ENCODE results near the gene ARFRP1. TPM values are rescaled to one million over a fixed set of nuclear protein-coding genes. Genes with fewer than 3 reads are reported as not detected.

ARFRP1 gene
- polyA plus RNA-seq, 1 donor, result 27.0 TPM

GRCh38 chr20:63744574-63745423 is 37.0 kb upstream of the ARFRP1 start:
- DNase-seq, result no peak

- no peak for DNase-seq
Measured at GRCh38 chr20:63744158-63744557, 36.4 kb upstream of the ARFRP1 start.

- no peak for DNase-seq
Measured at GRCh38 chr20:63743210-63743970, 35.6 kb upstream of the ARFRP1 start.

- DNase-seq, result no peak
Measured at GRCh38 chr20:63742381-63743024, 34.7 kb upstream of the ARFRP1 start.

GRCh38 chr20:63741676-63742380 is 34.1 kb upstream of the ARFRP1 start:
- DNase-seq, result no peak

GRCh38 chr20:63741354-63741675 is 33.5 kb upstream of the ARFRP1 start:
- DNase-seq, result no peak

GRCh38 chr20:63740627-63741353 is 33.0 kb upstream of the ARFRP1 start:
- DNase-seq, result peak; percentile 83

- DNase-seq, result peak; percentile 36
Measured at GRCh38 chr20:63740070-63740626, 32.4 kb upstream of the ARFRP1 start.

- DNase-seq, result peak; percentile 76
Measured at GRCh38 chr20:63739130-63740069, 31.6 kb upstream of the ARFRP1 start, which contains the start of gene SLC2A4RG. Gene SLC2A4RG, plus strand, starts transcription at chr20:63739776. Its CDS starts 137 bp downstream, at chr20:63739913.

GRCh38 chr20:63738687-63739129 is 30.9 kb upstream of the ARFRP1 start:
- peak; percentile 38 for DNase-seq

- DNase-seq, result no peak
Measured at GRCh38 chr20:63737945-63738686, 30.3 kb upstream of the ARFRP1 start.

- no peak for DNase-seq
Measured at GRCh38 chr20:63737695-63737944, 29.8 kb upstream of the ARFRP1 start.

- no peak for DNase-seq
Measured at GRCh38 chr20:63736893-63737694, 29.3 kb upstream of the ARFRP1 start.

GRCh38 chr20:63735859-63736718 is 28.3 kb upstream of the ARFRP1 start, which contains the start of gene LIME1:
Gene LIME1, plus strand, starts transcription at chr20:63736664. Its CDS starts 886 bp downstream, at chr20:63737550.
- no peak for DNase-seq

- no peak for DNase-seq
Measured at GRCh38 chr20:63734946-63735858, 27.4 kb upstream of the ARFRP1 start.

All from left kidney (tissue), 2 donors.